ENCODE measurements around the gene CCNI2. TPM values are rescaled to one million over a fixed set of nuclear protein-coding genes. Genes with fewer than 3 reads are reported as not detected.

CCNI2 gene
- total RNA-seq, 1 experiment from 2014 or later: 1.7 TPM

GRCh38 chr5:132729896-132730295 is 17.3 kb upstream of the CCNI2 start (continued):
- TF ChIP-seq ZNF423 (CRISPR knock-in tag; IDR thresholded peaks at IDR 0.05) (no peak), RORB (CRISPR knock-in tag; IDR thresholded peaks at IDR 0.05) (no peak), SMAD4 (CRISPR knock-in tag; IDR thresholded peaks at IDR 0.05) (no peak)
- TF ChIP-seq, protein P1, sequence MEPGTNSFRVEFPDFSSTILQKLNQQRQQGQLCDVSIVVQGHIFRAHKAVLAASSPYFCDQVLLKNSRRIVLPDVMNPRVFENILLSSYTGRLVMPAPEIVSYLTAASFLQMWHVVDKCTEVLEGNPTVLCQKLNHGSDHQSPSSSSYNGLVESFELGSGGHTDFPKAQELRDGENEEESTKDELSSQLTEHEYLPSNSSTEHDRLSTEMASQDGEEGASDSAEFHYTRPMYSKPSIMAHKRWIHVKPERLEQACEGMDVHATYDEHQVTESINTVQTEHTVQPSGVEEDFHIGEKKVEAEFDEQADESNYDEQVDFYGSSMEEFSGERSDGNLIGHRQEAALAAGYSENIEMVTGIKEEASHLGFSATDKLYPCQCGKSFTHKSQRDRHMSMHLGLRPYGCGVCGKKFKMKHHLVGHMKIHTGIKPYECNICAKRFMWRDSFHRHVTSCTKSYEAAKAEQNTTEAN (CRISPR knock-in tag; IDR thresholded peaks at IDR 0.05): no peak

DNA sequence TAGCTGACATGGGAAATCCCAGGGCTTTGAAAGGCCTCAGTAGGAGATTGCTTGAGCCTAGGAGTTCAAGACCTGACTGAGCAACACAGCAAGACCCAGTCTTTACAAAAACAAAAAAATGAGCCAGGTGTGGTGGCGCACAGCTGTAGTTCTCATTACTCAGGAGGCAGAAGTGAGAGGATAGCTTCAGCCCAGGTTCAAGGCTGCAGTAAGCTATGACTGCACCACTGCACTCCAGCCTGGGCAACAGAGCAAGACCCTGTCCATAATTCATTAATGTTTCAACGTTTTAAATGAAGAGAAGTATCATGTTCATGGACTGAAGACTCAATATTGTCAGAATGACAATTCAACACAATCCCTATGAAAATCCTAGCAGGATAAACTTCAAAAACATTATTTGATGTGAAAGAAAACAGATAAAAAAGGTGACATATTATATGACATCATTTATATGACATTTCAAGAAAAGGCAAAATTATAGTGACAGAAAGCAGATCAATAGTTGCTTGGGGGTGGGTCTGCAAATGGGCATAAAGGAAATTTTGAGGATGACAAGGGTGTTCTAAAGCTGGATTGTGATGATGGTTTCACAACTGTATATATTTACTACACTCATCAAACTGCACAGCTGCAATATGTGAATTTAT is 13.6 kb upstream of the CCNI2 start:
- Mint-ChIP-seq H3K4me3 (no peak overlapping the region), H3K27ac (no peak overlapping the region), H3K9me3 (no peaks in the 10 kb centered on the region), H3K4me1 (peaks cover 15% of the 10 kb centered on the region), H3K27me3 (ENCODE audit: low read depth) (no peaks in the 10 kb centered on the region; the same call in 1 of the 2 replicates), H3K36me3 (no peaks in the 10 kb centered on the region)
- DNase-seq (ENCODE audit: low spot score) (no peak), ATAC-seq (no peak)
- POLR2A ChIA-PET: no interaction called here
- CTCF ChIA-PET: interaction anchor here (0.8 kb wide), 1 partner anchor 14 kb away, joined by 3 read pairs; no protein-coding TSS in a partner anchor
- no peak for TF ChIP-seq ZNF532 (CRISPR knock-in tag; IDR thresholded peaks at IDR 0.05; ENCODE audit: borderline replicate concordance)
- TF ChIP-seq ZNF121 (CRISPR knock-in tag; IDR thresholded peaks at IDR 0.05): peak; percentile 39; the same call in 1 of the 2 replicates

DNA sequence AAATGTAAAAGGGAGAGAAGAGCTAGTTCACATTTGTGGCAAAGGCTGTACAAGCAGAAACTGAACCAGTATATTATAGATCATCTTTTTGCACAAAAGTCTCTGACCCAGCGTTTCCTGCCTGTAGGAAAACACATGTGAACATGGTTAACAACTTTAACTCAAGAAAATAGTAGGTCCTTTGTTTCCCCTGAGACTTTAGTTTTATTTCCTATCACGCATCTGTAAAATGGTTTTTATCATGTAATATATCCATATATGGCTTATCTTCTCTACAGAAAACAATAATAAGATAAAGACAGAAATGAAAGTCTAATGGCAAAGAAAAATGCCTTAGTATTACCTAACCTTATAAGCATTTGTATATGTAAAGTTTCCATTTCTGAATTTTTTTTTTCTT is 12.5 kb upstream of the CCNI2 start:
- DNase-seq (ENCODE audit: low spot score) (no peak), ATAC-seq (no peak)
- CTCF ChIA-PET: no interaction called here
- Mint-ChIP-seq H3K27ac (no peak overlapping the region), H3K4me1 (peaks cover 15% of the 10 kb centered on the region), H3K27me3 (ENCODE audit: low read depth) (no peaks in the 10 kb centered on the region; the same call in 1 of the 2 replicates), H3K36me3 (no peaks in the 10 kb centered on the region), H3K9me3 (no peaks in the 10 kb centered on the region), H3K4me3 (no peak overlapping the region)
- POLR2A ChIA-PET: no interaction called here
- TF ChIP-seq ZNF671 (CRISPR knock-in tag; IDR thresholded peaks at IDR 0.05) (no peak), ZNF396 (CRISPR knock-in tag; IDR thresholded peaks at IDR 0.05; ENCODE audit: borderline replicate concordance) (no peak), ZNF425 (CRISPR knock-in tag; conservative IDR thresholded peaks at IDR 0.05) (no peak), AR (CRISPR knock-in tag; IDR thresholded peaks at IDR 0.05) (no peak), RORB (CRISPR knock-in tag; IDR thresholded peaks at IDR 0.05) (no peak), MYBL2 (CRISPR knock-in tag; IDR thresholded peaks at IDR 0.05) (no peak), ETV6 (CRISPR knock-in tag; IDR thresholded peaks at IDR 0.05) (no peak), CREM (CRISPR knock-in tag; IDR thresholded peaks at IDR 0.05) (no peak)
- TF ChIP-seq, protein P2, sequence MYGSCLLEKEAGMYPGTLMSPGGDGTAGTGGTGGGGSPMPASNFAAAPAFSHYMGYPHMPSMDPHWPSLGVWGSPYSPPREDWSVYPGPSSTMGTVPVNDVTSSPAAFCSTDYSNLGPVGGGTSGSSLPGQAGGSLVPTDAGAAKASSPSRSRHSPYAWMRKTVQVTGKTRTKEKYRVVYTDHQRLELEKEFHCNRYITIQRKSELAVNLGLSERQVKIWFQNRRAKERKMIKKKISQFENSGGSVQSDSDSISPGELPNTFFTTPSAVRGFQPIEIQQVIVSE (CRISPR knock-in tag; IDR thresholded peaks at IDR 0.05; ENCODE audit: borderline replicate concordance): no peak
- TF ChIP-seq, protein P3, sequence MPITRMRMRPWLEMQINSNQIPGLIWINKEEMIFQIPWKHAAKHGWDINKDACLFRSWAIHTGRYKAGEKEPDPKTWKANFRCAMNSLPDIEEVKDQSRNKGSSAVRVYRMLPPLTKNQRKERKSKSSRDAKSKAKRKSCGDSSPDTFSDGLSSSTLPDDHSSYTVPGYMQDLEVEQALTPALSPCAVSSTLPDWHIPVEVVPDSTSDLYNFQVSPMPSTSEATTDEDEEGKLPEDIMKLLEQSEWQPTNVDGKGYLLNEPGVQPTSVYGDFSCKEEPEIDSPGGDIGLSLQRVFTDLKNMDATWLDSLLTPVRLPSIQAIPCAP (CRISPR knock-in tag; IDR thresholded peaks at IDR 0.05): no peak
- TF ChIP-seq, protein P1 (CRISPR knock-in tag; IDR thresholded peaks at IDR 0.05): no peak

All from WTC11 (cell line).